WI38 (cell line): ENCODE results near the gene PCDHGA11.

Experiments used
- H3K4me3 ChIP-seq: 2 replicates; pipeline ENCODE4 v1.5.1; 2011; ENCODE audit warnings: low read depth, mild to moderate bottlenecking, control low read depth, low read length
- TF ChIP-seq, protein P1 (sequence below): IDR thresholded peaks from 2 replicates; pipeline ENCODE4 v1.5.1; 2012; ENCODE audit warnings: low read depth, mild to moderate bottlenecking, control low read depth, low read length

The PCDHGA11 gene

DNA sequence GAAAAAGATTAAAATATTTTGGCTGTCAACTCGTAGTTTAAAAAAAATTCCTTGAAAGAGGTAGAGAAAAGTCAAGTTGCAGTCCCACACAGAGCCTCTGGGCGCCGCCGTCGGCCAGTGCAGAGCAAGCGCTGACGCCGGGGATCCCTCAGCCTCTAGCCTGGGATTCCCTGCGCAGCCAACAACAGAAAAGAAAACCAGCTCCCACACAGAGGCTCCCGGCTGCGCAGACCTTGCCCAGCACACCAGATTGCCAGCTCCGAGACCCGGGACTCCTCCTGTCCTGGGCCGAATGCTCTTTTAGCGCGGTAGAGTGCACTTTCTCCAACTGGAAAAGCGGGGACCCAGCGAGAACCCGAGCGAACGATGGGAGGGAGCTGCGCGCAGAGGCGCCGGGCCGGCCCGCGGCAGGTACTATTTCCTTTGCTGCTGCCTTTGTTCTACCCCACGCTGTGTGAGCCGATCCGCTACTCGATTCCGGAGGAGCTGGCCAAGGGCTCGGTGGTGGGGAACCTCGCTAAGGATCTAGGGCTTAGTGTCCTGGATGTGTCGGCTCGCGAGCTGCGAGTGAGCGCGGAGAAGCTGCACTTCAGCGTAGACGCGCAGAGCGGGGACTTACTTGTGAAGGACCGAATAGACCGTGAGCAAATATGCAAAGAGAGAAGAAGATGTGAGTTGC is 3.2 kb upstream of the PCDHGA11 start, which contains the start of gene PCDHGB7:
Gene PCDHGB7 (plus strand): TSS at position 184 of the 679 bp plus-strand sequence. CDS start 183 bp downstream, at position 367.
- H3K4me3 ChIP-seq: peak within 1 kb of the TSS; percentile 54
- TF ChIP-seq, protein P1, sequence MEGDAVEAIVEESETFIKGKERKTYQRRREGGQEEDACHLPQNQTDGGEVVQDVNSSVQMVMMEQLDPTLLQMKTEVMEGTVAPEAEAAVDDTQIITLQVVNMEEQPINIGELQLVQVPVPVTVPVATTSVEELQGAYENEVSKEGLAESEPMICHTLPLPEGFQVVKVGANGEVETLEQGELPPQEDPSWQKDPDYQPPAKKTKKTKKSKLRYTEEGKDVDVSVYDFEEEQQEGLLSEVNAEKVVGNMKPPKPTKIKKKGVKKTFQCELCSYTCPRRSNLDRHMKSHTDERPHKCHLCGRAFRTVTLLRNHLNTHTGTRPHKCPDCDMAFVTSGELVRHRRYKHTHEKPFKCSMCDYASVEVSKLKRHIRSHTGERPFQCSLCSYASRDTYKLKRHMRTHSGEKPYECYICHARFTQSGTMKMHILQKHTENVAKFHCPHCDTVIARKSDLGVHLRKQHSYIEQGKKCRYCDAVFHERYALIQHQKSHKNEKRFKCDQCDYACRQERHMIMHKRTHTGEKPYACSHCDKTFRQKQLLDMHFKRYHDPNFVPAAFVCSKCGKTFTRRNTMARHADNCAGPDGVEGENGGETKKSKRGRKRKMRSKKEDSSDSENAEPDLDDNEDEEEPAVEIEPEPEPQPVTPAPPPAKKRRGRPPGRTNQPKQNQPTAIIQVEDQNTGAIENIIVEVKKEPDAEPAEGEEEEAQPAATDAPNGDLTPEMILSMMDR: peak; percentile 95

DNA sequence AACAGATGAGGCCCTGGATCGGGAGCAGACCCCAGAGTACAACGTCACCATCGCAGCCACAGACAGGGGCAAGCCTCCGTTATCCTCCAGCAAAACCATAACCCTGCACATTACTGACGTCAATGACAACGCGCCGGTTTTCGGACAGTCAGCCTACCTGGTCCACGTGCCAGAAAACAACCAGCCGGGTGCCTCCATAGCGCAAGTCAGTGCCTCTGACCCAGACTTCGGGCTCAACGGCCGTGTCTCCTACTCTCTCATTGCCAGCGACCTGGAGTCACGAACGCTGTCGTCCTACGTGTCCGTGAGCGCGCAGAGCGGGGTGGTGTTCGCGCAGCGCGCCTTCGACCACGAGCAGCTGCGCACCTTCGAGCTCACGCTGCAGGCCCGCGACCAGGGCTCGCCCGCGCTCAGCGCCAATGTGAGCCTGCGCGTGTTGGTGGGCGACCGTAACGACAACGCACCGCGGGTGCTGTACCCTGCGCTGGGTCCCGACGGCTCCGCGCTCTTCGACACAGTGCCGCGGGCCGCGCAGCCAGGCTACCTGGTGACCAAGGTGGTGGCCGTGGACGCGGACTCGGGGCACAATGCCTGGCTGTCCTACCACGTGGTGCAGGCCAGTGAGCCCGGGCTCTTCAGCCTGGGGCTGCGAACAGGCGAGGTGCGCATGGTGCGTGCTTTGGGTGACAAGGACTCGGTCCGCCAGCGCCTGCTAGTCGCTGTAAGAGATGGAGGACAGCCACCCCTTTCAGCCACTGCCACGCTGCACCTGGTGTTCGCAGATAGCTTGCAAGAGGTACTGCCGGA is 1.6 kb upstream of the PCDHGA11 start:
- TF ChIP-seq, protein P1: no peak

DNA sequence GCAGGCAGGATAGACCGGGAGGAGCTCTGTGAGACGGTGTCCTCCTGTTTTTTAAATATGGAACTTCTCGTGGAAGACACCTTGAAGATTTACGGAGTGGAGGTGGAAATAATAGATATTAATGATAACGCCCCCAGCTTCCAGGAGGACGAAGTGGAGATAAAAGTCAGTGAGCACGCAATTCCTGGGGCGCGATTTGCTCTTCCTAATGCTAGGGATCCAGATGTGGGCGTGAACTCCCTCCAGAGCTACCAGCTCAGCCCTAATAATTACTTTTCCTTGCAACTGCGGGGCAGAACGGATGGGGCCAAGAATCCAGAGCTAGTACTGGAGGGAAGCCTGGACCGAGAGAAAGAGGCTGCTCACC is 621 bp downstream of the PCDHGA11 start:
- peak overlapping the region; percentile 36 for H3K4me3 ChIP-seq
- TF ChIP-seq, protein P1: no peak

More for the DNA sequence above, 1.6 kb upstream of the PCDHGA11 start:
- no peak overlapping the region for H3K4me3 ChIP-seq

DNA sequence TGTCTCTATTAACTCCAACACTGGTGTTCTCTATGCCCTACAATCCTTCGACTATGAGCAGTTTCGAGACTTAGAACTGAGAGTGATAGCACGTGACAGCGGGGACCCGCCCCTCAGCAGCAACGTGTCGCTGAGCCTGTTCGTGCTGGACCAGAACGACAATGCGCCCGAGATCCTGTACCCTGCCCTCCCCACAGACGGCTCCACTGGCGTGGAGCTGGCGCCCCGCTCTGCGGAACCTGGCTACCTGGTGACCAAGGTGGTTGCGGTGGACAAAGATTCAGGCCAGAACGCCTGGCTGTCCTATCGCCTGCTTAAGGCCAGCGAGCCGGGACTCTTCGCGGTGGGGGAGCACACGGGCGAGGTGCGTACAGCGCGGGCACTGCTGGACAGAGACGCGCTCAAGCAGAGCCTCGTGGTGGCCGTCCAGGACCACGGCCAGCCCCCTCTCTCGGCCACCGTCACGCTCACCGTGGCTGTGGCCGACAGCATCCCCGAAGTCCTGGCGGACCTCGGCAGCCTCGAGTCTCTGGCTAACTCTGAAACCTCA is 2.0 kb downstream of the PCDHGA11 start:
- TF ChIP-seq, protein P1: no peak
- no peak overlapping the region for H3K4me3 ChIP-seq

DNA sequence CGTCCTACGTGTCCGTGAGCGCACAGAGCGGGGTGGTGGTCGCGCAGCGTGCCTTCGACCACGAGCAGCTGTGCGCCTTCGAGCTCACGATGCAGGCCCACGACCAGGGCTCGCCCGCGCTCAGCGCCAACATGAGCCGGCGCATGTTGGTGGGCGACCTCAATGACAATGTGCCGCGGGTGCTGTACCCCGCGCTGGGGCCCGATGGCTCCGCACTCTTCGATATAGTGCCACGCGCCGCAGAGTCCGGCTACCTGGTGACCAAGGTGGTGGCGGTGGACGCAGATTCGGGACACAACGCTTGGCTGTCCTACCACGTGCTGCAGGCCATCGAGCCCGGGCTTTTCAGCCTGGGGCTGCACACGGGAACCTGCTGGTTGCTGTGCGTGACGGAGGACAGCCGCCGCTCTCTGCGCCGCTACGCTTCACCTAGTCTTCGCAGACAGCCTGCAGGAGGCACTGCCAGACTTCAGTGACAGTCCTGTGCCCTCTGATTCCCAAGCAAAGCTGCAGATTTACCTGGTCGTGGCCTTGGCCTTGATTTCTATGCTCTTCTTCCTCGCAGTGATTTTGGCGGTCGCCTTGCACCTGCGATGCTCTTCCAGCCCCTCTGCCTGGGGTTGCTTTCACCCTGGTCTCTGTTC is 7.1 kb downstream of the PCDHGA11 start:
- no peak overlapping the region for H3K4me3 ChIP-seq
- TF ChIP-seq, protein P1: no peak

DNA sequence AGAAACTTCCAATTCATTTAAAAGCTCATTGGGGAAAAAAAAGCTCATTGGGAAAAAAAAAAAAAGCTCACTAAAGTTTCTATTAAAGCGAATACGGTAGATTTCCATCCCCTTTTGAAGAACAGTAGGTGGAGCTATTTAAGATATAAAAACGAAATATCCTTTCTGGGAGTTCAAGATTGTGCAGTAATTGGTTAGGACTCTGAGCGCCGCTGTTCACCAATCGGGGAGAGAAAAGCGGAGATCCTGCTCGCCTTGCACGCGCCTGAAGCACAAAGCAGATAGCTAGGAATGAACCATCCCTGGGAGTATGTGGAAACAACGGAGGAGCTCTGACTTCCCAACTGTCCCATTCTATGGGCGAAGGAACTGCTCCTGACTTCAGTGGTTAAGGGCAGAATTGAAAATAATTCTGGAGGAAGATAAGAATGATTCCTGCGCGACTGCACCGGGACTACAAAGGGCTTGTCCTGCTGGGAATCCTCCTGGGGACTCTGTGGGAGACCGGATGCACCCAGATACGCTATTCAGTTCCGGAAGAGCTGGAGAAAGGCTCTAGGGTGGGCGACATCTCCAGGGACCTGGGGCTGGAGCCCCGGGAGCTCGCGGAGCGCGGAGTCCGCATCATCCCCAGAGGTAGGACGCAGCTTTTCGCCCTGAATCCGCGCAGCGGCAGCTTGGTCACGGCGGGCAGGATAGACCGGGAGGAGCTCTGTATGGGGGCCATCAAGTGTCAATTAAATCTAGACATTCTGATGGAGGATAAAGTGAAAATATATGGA is 9.7 kb downstream of the PCDHGA11 start, which contains the start of gene PCDHGA12:
Gene PCDHGA12 (plus strand): TSS at position 176 of the 782 bp plus-strand sequence. CDS start 253 bp downstream, at position 429.
- TF ChIP-seq, protein P1: no peak
- H3K4me3 ChIP-seq: no peak within 1 kb of the TSS
